ENCODE data around the gene DYNC2H1.
A peak's percentile ranks its signal among the peaks of the same experiment; 100 is the strongest.
"Not testable (repeated sequence)": the region's sequence is repeated elsewhere in the genome, so short reads cannot be mapped to it uniquely, and the experiment has no call there.

DYNC2H1 gene

GRCh38 chr11:103108933-103109817, at the start of gene DYNC2H1:
Gene DYNC2H1, plus strand, starts transcription at chr11:103109426. Its CDS starts 149 bp downstream, at chr11:103109575.
- peak; percentile 53 for FAIRE-seq

- FAIRE-seq: no peak
These were observed 47.6 kb upstream of the DYNC2H1 start for GRCh38 chr11:103061656-103062055.

GRCh38 chr11:103067118-103067517, 42.1 kb upstream of the DYNC2H1 start:
- FAIRE-seq: no peak

GRCh38 chr11:103069367-103069766, 39.9 kb upstream of the DYNC2H1 start:
- FAIRE-seq: no peak

GRCh38 chr11:103070142-103070541, 39.1 kb upstream of the DYNC2H1 start:
- FAIRE-seq: no peak

- no peak for FAIRE-seq
These were observed 38.2 kb upstream of the DYNC2H1 start for GRCh38 chr11:103071008-103071407.

GRCh38 chr11:103076361-103076760, 32.9 kb upstream of the DYNC2H1 start:
- no peak for FAIRE-seq

GRCh38 chr11:103077554-103077953, 31.7 kb upstream of the DYNC2H1 start:
- no peak for FAIRE-seq

GRCh38 chr11:103078710-103079109, 30.5 kb upstream of the DYNC2H1 start:
- no peak for FAIRE-seq

- FAIRE-seq: peak; percentile 77
These were observed 29.4 kb upstream of the DYNC2H1 start for GRCh38 chr11:103079833-103080232.

GRCh38 chr11:103085758-103086365, 23.4 kb upstream of the DYNC2H1 start:
- FAIRE-seq: no peak

GRCh38 chr11:103086461-103086860, 22.8 kb upstream of the DYNC2H1 start:
- FAIRE-seq: peak; percentile 36

- no peak for FAIRE-seq
These were observed 18.0 kb upstream of the DYNC2H1 start for GRCh38 chr11:103091064-103091800.

- peak; percentile 19 for FAIRE-seq
These were observed 17.3 kb upstream of the DYNC2H1 start, which contains the start of gene DCUN1D5 for GRCh38 chr11:103091801-103092524. Gene DCUN1D5, minus strand, starts transcription at chr11:103092160. Its CDS starts 288 bp downstream, at chr11:103091872.

GRCh38 chr11:103097279-103097678, 11.9 kb upstream of the DYNC2H1 start:
- no peak for FAIRE-seq

- no peak for FAIRE-seq
These were observed 677 bp downstream of the DYNC2H1 start for GRCh38 chr11:103109818-103110388.

GRCh38 chr11:103110391-103110790, 1.2 kb downstream of the DYNC2H1 start:
- no peak for FAIRE-seq

- FAIRE-seq: no peak
These were observed 2.2 kb downstream of the DYNC2H1 start for GRCh38 chr11:103111400-103111799.

- FAIRE-seq: no peak
These were observed 3.1 kb downstream of the DYNC2H1 start for GRCh38 chr11:103112364-103112763.

GRCh38 chr11:103114836-103115235, 5.6 kb downstream of the DYNC2H1 start:
- FAIRE-seq: no peak

- no peak for FAIRE-seq
These were observed 16.2 kb downstream of the DYNC2H1 start for GRCh38 chr11:103125462-103125861.

- not testable (repeated sequence) for FAIRE-seq
These were observed 32.8 kb downstream of the DYNC2H1 start for GRCh38 chr11:103141986-103142385.
